Activated T-cell treated with anti-CD3 and anti-CD28 coated beads, Interleukin-2, amount 50 U/mL, for 4 hours (primary cell): Measurements from ENCODE around the gene ATP6V0E1. TPM values are rescaled to one million over a fixed set of nuclear protein-coding genes. Genes with fewer than 3 reads are reported as not detected.
"Not testable (repeated sequence)": the region's sequence is repeated elsewhere in the genome, so short reads cannot be mapped to it uniquely, and the experiment has no call there.

Source experiments
- ATAC-seq, 2 donors: fragments of 200-7000 bp; cut with Tn5 transposase; one replicate each; pipeline ENCODE4 v1.10.0; 2021
- DNase-seq: peaks from one replicate; pipeline ENCODE4 v3.0.0-alpha.2; 2020
- H3K27me3 Mint-ChIP-seq: one replicate; pipeline ENCODE4 v1.8.0; 2021; ENCODE audit warnings: low read depth, mixed read lengths
- H3K36me3 Mint-ChIP-seq: one replicate; pipeline ENCODE4 v1.8.0; 2022; ENCODE audit warnings: mixed read lengths; ENCODE audit not compliant: insufficient read depth
- H3K4me1 Mint-ChIP-seq: one replicate; pipeline ENCODE4 v1.8.0; 2021; ENCODE audit warnings: low read depth, mixed read lengths
- H3K4me3 Mint-ChIP-seq: one replicate; pipeline ENCODE4 v1.8.0; 2021; ENCODE audit warnings: mild to moderate bottlenecking, moderate library complexity, mixed read lengths
- H3K9me3 Mint-ChIP-seq: one replicate; pipeline ENCODE4 v1.8.0; 2021; ENCODE audit warnings: mixed read lengths
- total RNA-seq, 3 donors: library from RNA; stranded (reverse); gene quantifications; one replicate each; pipeline ENCODE4 v1.2.1, GENCODE V29; 2021

ATP6V0E1 gene
- total RNA-seq, 3 donors from 2014 or later, result 196 to 234 (median 209) TPM

DNA sequence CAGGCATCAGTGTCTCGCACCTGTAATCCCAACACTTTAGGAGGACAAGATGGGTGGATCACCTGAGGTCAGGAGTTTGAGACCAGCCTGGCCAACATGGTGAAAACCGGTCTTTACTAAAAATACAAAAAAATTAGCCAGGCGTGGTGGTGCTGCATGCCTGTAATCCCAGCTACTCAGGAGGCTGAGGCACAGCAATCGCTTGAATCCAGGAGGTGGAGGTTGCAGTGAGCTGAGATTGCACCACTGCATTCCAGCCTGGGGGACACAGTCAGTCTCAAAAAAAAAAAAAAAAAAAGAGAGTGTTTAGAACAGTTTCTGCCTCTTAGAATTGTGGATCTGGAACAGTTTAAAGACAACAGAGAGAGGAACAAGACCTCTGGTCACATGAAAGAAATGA, 92.9 kb downstream of the ATP6V0E1 start:
- H3K27me3 Mint-ChIP-seq, ATAC-seq, H3K9me3 Mint-ChIP-seq, DNase-seq, H3K4me3 Mint-ChIP-seq: not testable (repeated sequence)
- H3K4me1 Mint-ChIP-seq, result peaks cover 41% of the 10 kb centered on the region
- H3K36me3 Mint-ChIP-seq, result peaks cover 16% of the 10 kb centered on the region

DNA sequence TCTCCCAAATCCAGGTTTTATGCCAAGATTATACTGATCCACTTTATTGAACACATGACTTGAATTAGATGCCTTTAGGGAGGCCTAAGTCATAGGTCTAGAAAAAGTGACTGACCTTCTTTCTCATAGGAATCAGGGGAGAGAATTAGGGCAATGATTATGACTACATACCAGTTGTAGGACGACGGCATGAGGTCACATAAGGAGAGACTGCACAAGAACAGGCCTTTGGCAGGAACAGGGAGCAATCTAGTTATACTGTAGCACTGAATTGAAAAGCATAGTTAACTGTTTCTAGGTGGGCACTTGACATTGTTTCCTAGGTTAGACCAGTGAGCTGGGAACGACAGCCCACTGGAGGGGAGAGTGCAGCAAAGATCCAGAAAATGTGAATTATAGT, 95.3 kb downstream of the ATP6V0E1 start:
- Mint-ChIP-seq H3K27me3 (no peaks in the 10 kb centered on the region), H3K9me3 (no peaks in the 10 kb centered on the region), H3K36me3 (peaks cover 26% of the 10 kb centered on the region), H3K4me1 (peaks cover 30% of the 10 kb centered on the region), H3K4me3 (no peak overlapping the region)
- ATAC-seq, result no peak
- no peak for DNase-seq

Other genes with a start within 250 kb of the ATP6V0E1 start
- 10 to 100 TPM; 11.4 to 15.0 (median 15.0) TPM for gene DUSP1, start 212.6 kb upstream of the ATP6V0E1 start, total RNA-seq
- 10 to 100 TPM; 28.7 to 36.3 (median 32.1) TPM for gene ERGIC1, start 149.5 kb upstream of the ATP6V0E1 start, total RNA-seq
- gene RPL26L1, start 24.3 kb upstream of the ATP6V0E1 start, total RNA-seq, result 100 to 1,000 TPM in 1 of 3 donors, 10 to 100 TPM in 2; 89.6 to 105 (median 95.3) TPM
- 10 to 100 TPM in 2 of 3 donors, 1 to 10 TPM in 1; 7.2 to 11.7 (median 10.1) TPM for gene CREBRF, start 72.6 kb downstream of the ATP6V0E1 start, total RNA-seq
- gene BNIP1, start 160.8 kb downstream of the ATP6V0E1 start, total RNA-seq, result 10 to 100 TPM; 31.1 to 33.4 (median 31.7) TPM